Neural cell (in vitro differentiated cells): ENCODE results near the gene SQSTM1.

Experiments used
- EP300 ChIP-seq: fragments of 450-650 bp; conservative IDR thresholded peaks from 2 replicates; pipeline ENCODE4 v1.6.1; 2014; ENCODE audit warnings: antibody characterized with exemption, mild to moderate bottlenecking, moderate library complexity; ENCODE audit not compliant: poor library complexity, severe bottlenecking
- EZH2 ChIP-seq: fragments of 200-600, 300-800 bp; shearing (Covaris generic), sonication (generic); IDR thresholded peaks from 2 replicates; pipeline ENCODE4 v1.6.1; 2014; ENCODE audit warnings: antibody characterized with exemption, low read length, borderline replicate concordance, mild to moderate bottlenecking; ENCODE audit not compliant: insufficient read depth, poor library complexity, severe bottlenecking
- POLR2AphosphoS5 ChIP-seq: IDR thresholded peaks from 2 replicates; pipeline ENCODE4 v1.6.1; 2012
- RAD21 ChIP-seq: fragments of 450-650 bp; conservative IDR thresholded peaks from 2 replicates; pipeline ENCODE4 v1.6.1; 2014; ENCODE audit warnings: antibody characterized with exemption, mild to moderate bottlenecking, moderate library complexity
- SMC3 ChIP-seq: fragments of 450-650 bp; conservative IDR thresholded peaks from 2 replicates; pipeline ENCODE4 v1.6.1; 2014; ENCODE audit warnings: antibody characterized with exemption, mild to moderate bottlenecking, moderate library complexity; ENCODE audit not compliant: poor library complexity
- TAF1 ChIP-seq: IDR thresholded peaks from 2 replicates; pipeline ENCODE4 v1.6.1; 2012; ENCODE audit warnings: low read depth
- TF ChIP-seq, protein P1 (sequence below): fragments of 450-650 bp; IDR thresholded peaks from 2 replicates; pipeline ENCODE4 v1.5.1; 2014; ENCODE audit warnings: antibody characterized with exemption, mild to moderate bottlenecking, moderate library complexity; ENCODE audit not compliant: poor library complexity, severe bottlenecking

DNA sequence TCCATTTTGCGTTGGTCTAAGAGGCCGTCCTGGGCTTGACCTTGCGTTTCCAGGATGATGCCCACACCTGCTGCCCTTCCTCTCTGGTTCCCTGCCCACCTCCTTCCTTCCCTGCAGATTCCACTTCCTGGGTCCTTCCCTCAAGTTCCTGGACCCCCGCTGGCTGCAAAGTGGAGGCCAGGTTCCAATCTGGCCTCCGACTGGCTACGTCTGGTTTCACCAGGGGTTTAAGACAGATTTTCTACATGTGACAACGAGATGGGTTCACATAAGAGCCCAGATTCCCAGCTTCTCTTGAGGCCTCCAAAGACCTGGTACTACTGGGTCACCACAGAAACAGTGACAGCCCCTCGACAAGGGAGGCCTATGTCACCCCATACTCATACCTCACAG is 16.2 kb upstream of the SQSTM1 start:
- TF ChIP-seq, protein P1, sequence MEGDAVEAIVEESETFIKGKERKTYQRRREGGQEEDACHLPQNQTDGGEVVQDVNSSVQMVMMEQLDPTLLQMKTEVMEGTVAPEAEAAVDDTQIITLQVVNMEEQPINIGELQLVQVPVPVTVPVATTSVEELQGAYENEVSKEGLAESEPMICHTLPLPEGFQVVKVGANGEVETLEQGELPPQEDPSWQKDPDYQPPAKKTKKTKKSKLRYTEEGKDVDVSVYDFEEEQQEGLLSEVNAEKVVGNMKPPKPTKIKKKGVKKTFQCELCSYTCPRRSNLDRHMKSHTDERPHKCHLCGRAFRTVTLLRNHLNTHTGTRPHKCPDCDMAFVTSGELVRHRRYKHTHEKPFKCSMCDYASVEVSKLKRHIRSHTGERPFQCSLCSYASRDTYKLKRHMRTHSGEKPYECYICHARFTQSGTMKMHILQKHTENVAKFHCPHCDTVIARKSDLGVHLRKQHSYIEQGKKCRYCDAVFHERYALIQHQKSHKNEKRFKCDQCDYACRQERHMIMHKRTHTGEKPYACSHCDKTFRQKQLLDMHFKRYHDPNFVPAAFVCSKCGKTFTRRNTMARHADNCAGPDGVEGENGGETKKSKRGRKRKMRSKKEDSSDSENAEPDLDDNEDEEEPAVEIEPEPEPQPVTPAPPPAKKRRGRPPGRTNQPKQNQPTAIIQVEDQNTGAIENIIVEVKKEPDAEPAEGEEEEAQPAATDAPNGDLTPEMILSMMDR, result no peak
- no peak for TF ChIP-seq EP300
- no peak for TF ChIP-seq POLR2AphosphoS5
- no peak for TF ChIP-seq TAF1
- no peak for TF ChIP-seq SMC3
- TF ChIP-seq RAD21, result no peak
- TF ChIP-seq EZH2, result no peak
